ENCODE data around the gene WHAMM.

DNA sequence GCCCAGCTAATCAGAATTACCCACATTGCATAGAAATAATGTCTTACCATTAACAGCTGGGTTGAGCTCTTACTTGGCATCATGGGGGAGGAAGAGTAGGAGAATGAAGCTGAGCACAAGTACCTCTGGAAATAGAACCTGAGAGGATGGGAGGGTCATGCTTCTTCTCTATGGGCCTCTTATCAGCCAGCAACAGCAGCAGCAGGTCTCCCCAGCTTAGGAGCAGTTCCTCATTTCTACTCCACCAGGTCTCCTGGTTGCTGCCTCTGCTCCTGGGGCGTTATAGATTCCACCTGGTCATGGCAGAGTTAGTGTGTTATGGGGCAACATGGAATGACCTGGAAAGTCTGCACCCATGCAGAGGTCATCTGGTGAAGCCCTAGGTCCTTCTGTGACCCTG lies 6.9 kb upstream of the WHAMM start:
- TF ChIP-seq, protein P1, sequence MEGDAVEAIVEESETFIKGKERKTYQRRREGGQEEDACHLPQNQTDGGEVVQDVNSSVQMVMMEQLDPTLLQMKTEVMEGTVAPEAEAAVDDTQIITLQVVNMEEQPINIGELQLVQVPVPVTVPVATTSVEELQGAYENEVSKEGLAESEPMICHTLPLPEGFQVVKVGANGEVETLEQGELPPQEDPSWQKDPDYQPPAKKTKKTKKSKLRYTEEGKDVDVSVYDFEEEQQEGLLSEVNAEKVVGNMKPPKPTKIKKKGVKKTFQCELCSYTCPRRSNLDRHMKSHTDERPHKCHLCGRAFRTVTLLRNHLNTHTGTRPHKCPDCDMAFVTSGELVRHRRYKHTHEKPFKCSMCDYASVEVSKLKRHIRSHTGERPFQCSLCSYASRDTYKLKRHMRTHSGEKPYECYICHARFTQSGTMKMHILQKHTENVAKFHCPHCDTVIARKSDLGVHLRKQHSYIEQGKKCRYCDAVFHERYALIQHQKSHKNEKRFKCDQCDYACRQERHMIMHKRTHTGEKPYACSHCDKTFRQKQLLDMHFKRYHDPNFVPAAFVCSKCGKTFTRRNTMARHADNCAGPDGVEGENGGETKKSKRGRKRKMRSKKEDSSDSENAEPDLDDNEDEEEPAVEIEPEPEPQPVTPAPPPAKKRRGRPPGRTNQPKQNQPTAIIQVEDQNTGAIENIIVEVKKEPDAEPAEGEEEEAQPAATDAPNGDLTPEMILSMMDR (conservative IDR thresholded peaks at IDR 0.05) = no peak
- TF ChIP-seq EZH2 (IDR thresholded peaks at IDR 0.05; ENCODE audit: low read depth) = no peak

All from PC-9 (cell line).